ENCODE results near the gene ANTXRL.
"Not testable (repeated sequence)": the region's sequence is repeated elsewhere in the genome, so short reads cannot be mapped to it uniquely, and the experiment has no call there.

Gene ANTXRL

GRCh38 chr10:46255210-46255609, 31.6 kb upstream of the ANTXRL start:
- not testable (repeated sequence) for DNase-seq

- DNase-seq = peak in 1 of 2 experiments; percentile 51
Measured at GRCh38 chr10:46255801-46256747, 30.7 kb upstream of the ANTXRL start.

- no peak for DNase-seq
Measured at GRCh38 chr10:46257099-46257498, 29.7 kb upstream of the ANTXRL start.

GRCh38 chr10:46262906-46263560, 23.8 kb upstream of the ANTXRL start:
- DNase-seq = not testable (repeated sequence)

- no peak for DNase-seq
Measured at GRCh38 chr10:46263831-46264268, 22.9 kb upstream of the ANTXRL start.

GRCh38 chr10:46264336-46264735, 22.5 kb upstream of the ANTXRL start:
- no peak for DNase-seq

- DNase-seq = no peak
Measured at GRCh38 chr10:46264737-46265368, 21.9 kb upstream of the ANTXRL start.

GRCh38 chr10:46265566-46266305, 21.1 kb upstream of the ANTXRL start:
- not testable (repeated sequence) for DNase-seq

- DNase-seq = no peak
Measured at GRCh38 chr10:46266306-46266985, 20.4 kb upstream of the ANTXRL start.

- DNase-seq = no peak
Measured at GRCh38 chr10:46267132-46267985, 19.4 kb upstream of the ANTXRL start.

GRCh38 chr10:46268076-46268881, 18.5 kb upstream of the ANTXRL start:
- DNase-seq = no peak

- not testable (repeated sequence) for DNase-seq
Measured at GRCh38 chr10:46269554-46270053, 17.2 kb upstream of the ANTXRL start.

GRCh38 chr10:46270086-46270811, 16.5 kb upstream of the ANTXRL start:
- DNase-seq = no peak

GRCh38 chr10:46270963-46271530, 15.8 kb upstream of the ANTXRL start:
- DNase-seq = not testable (repeated sequence)

GRCh38 chr10:46271795-46272499, 14.8 kb upstream of the ANTXRL start:
- DNase-seq = not testable (repeated sequence)

GRCh38 chr10:46272863-46273415, 13.9 kb upstream of the ANTXRL start:
- no peak for DNase-seq

GRCh38 chr10:46273506-46274477, 13.0 kb upstream of the ANTXRL start:
- DNase-seq = no peak

Measured in NCI-H526 (cell line).